HG03039 (cell line): Measurements from ENCODE around the gene DPYD.
A peak's percentile ranks its signal among the peaks of the same experiment; 100 is the strongest.

Source experiments
- ATAC-seq: cut with Tn5 transposase; IDR thresholded peaks from one replicate; pipeline ENCODE4 v1.9.1; 2021; ENCODE audit warnings: mild to moderate bottlenecking, moderate library complexity; ENCODE audit not compliant: unreplicated experiment

The DPYD gene

GRCh38 chr1:97792655-97793054 is 128.2 kb downstream of the DPYD start:
- ATAC-seq: no peak

- peak; percentile 84 for ATAC-seq
Observed at GRCh38 chr1:97791251-97791650, 129.6 kb downstream of the DPYD start.

- ATAC-seq: no peak
Observed at GRCh38 chr1:97787231-97787630, 133.6 kb downstream of the DPYD start.

GRCh38 chr1:97784661-97785060 is 136.2 kb downstream of the DPYD start:
- no peak for ATAC-seq

- ATAC-seq: no peak
Observed at GRCh38 chr1:97783751-97784150, 137.1 kb downstream of the DPYD start.

- ATAC-seq: no peak
Observed at GRCh38 chr1:97781762-97782337, 139.0 kb downstream of the DPYD start.

- no peak for ATAC-seq
Observed at GRCh38 chr1:97780884-97781283, 139.9 kb downstream of the DPYD start.

GRCh38 chr1:97778718-97779117 is 142.1 kb downstream of the DPYD start:
- ATAC-seq: no peak

GRCh38 chr1:97770376-97770775 is 150.5 kb downstream of the DPYD start:
- no peak for ATAC-seq

GRCh38 chr1:97767381-97767780 is 153.5 kb downstream of the DPYD start:
- ATAC-seq: no peak

GRCh38 chr1:97764991-97765390 is 155.8 kb downstream of the DPYD start:
- no peak for ATAC-seq

- ATAC-seq: no peak
Observed at GRCh38 chr1:97761637-97762036, 159.2 kb downstream of the DPYD start.

- ATAC-seq: no peak
Observed at GRCh38 chr1:97759078-97759477, 161.8 kb downstream of the DPYD start.

- no peak for ATAC-seq
Observed at GRCh38 chr1:97758541-97759057, 162.2 kb downstream of the DPYD start.

- ATAC-seq: no peak
Observed at GRCh38 chr1:97745912-97746311, 174.9 kb downstream of the DPYD start.

GRCh38 chr1:97744977-97745376 is 175.9 kb downstream of the DPYD start:
- ATAC-seq: no peak

GRCh38 chr1:97743129-97743528 is 177.7 kb downstream of the DPYD start:
- ATAC-seq: no peak

- no peak for ATAC-seq
Observed at GRCh38 chr1:97740891-97741290, 179.9 kb downstream of the DPYD start.

GRCh38 chr1:97739596-97740103 is 181.2 kb downstream of the DPYD start:
- ATAC-seq: no peak

GRCh38 chr1:97738270-97738669 is 182.6 kb downstream of the DPYD start:
- ATAC-seq: no peak

GRCh38 chr1:97730271-97730670 is 190.6 kb downstream of the DPYD start:
- ATAC-seq: no peak

GRCh38 chr1:97728436-97728835 is 192.4 kb downstream of the DPYD start:
- ATAC-seq: no peak

GRCh38 chr1:97727029-97727428 is 193.8 kb downstream of the DPYD start:
- no peak for ATAC-seq
